Fibroblast of lung (primary cell): ENCODE measurements around the gene SMIM13.

Experiments
- CTCF ChIP-seq, 2 donors: IDR thresholded peaks in 1 of 2; conservative IDR thresholded peaks in 1 of 2; 1 replicate in 1 of 2; 2 replicates in 1 of 2; pipeline ENCODE4 v1.5.1; 2011 to 2012; ENCODE audit warnings: low read length in 2 of 2, control low read depth in 1 of 2, inconsistent platforms in 1 of 2, low read depth in 1 of 2, mild to moderate bottlenecking in 1 of 2
- EZH2 ChIP-seq: IDR thresholded peaks from 2 replicates; pipeline ENCODE4 v1.5.1; 2012; ENCODE audit warnings: low read length, control low read depth, mild to moderate bottlenecking; ENCODE audit errors: missing control alignments

GRCh38 chr6:11142296-11143027 is 48.8 kb downstream of the SMIM13 start:
- TF ChIP-seq CTCF (conservative IDR thresholded peaks at IDR 0.05 in 1 of 2, IDR thresholded peaks at IDR 0.05 in 1 of 2; ENCODE audit: low read depth in 1 of 2, low read length in 2 of 2) (no peak), EZH2 (no peak)
